Hepatocyte (in vitro differentiated cells): ENCODE results near the gene TANGO2.

Experiments
- CTCF ChIP-seq: fragments of 200-600 bp; sonication (generic); IDR thresholded peaks from 2 replicates; pipeline ENCODE4 v1.5.1; 2016; ENCODE audit warnings: antibody characterized with exemption, mild to moderate bottlenecking; ENCODE audit not compliant: poor library complexity
- EZH2 ChIP-seq: fragments of 200-600 bp; sonication (generic); IDR thresholded peaks from 2 replicates; pipeline ENCODE4 v1.6.1; 2016; ENCODE audit warnings: antibody characterized with exemption, mild to moderate bottlenecking, borderline replicate concordance
- EZH2phosphoT487 ChIP-seq: fragments of 200-600 bp; sonication (generic); IDR thresholded peaks from one replicate; pipeline ENCODE4 v1.6.1; 2018; ENCODE audit warnings: antibody characterized with exemption, mild to moderate bottlenecking, low read depth, moderate library complexity; ENCODE audit not compliant: unreplicated experiment, severe bottlenecking

DNA sequence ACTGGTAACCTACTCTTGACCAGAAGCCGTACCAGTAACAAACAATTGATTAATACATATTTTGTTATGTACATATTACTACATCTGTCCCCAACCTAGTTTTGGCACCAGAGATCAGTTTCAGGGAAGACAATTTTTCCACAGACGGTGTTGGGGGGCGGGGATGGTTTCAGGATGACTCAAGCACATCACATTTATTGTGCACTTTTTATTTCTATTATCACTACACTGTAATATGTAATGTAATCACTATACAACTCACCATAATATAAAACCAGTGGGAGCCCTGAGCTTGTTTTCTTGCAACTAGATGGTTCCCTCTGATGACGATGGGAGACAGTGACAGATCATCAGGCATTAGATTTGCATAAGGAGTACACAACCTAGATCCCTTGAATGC lies 74.6 kb downstream of the TANGO2 start:
- no peak for TF ChIP-seq CTCF
- no peak for TF ChIP-seq EZH2phosphoT487
- no peak for TF ChIP-seq EZH2
